Endodermal cell (in vitro differentiated cells): ENCODE measurements around the gene SYNE2. TPM values are rescaled to one million over a fixed set of nuclear protein-coding genes. Genes with fewer than 3 reads are reported as not detected.

Source experiments
- DNase-seq: peaks from one replicate; pipeline ENCODE4 v3.0.0-alpha.2; 2017
- H3K27ac ChIP-seq: 2 replicates; pipeline ENCODE4 v1.5.1; 2013; ENCODE audit warnings: mild to moderate bottlenecking, low read depth, low read length, moderate library complexity
- H3K27me3 ChIP-seq: 2 replicates; pipeline ENCODE4 v1.6.1; 2013; ENCODE audit warnings: mild to moderate bottlenecking, low read length, moderate library complexity; ENCODE audit not compliant: insufficient read depth, control insufficient read depth, poor library complexity, severe bottlenecking
- H3K36me3 ChIP-seq: 2 replicates; pipeline ENCODE4 v1.7.0; 2013; ENCODE audit warnings: mild to moderate bottlenecking, low read length, moderate library complexity; ENCODE audit not compliant: control insufficient read depth, insufficient read depth
- H3K4me1 ChIP-seq: one replicate; pipeline ENCODE4 v1.7.0; 2013; ENCODE audit warnings: low read length; ENCODE audit not compliant: control insufficient read depth, insufficient read depth
- H3K4me3 ChIP-seq: 2 replicates; pipeline ENCODE4 v1.5.1; 2013; ENCODE audit warnings: mild to moderate bottlenecking, low read length, moderate library complexity
- H3K9ac ChIP-seq: 2 replicates; pipeline ENCODE4 v1.6.1; 2013; ENCODE audit warnings: mild to moderate bottlenecking, low read length, moderate library complexity; ENCODE audit not compliant: poor library complexity, severe bottlenecking; ENCODE audit errors: extremely low read depth
- H3K9me3 ChIP-seq: 2 replicates; pipeline ENCODE4 v1.6.1; 2013; ENCODE audit warnings: mild to moderate bottlenecking, low read length, moderate library complexity; ENCODE audit not compliant: control insufficient read depth
- H3K27ac Mint-ChIP-seq: 2 replicates; pipeline ENCODE4 v1.8.0; 2020; ENCODE audit warnings: mixed read lengths
- H3K27me3 Mint-ChIP-seq: 2 replicates; pipeline ENCODE4 v1.8.0; 2021; ENCODE audit warnings: mild to moderate bottlenecking, mixed read lengths; ENCODE audit not compliant: insufficient read depth
- H3K36me3 Mint-ChIP-seq: 2 replicates; pipeline ENCODE4 v1.8.0; 2020; ENCODE audit warnings: low read depth, mixed read lengths
- H3K4me1 Mint-ChIP-seq: 2 replicates; pipeline ENCODE4 v1.8.0; 2020; ENCODE audit warnings: mixed read lengths
- H3K4me3 Mint-ChIP-seq: 2 replicates; pipeline ENCODE4 v1.8.0; 2020; ENCODE audit warnings: mild to moderate bottlenecking, moderate library complexity, mixed read lengths
- H3K9me3 Mint-ChIP-seq: 2 replicates; pipeline ENCODE4 v1.8.0; 2020; ENCODE audit warnings: mild to moderate bottlenecking, mixed read lengths
- WGBS, 2 experiments: methylation state at CpG; one replicate each; pipeline versions ENCODE4 v1.1.5 to v1.1.7; 2013; ENCODE audit warnings: missing lambda C conversion rate in 2 of 2, mixed read lengths in 1 of 2; ENCODE audit not compliant: insufficient coverage in 1 of 2, insufficient read length in 1 of 2; 5-methylcytosine and 5-hydroxymethylcytosine counted together
- total RNA-seq, 2 donors: library from RNA; stranded (reverse); fragmentation: NEBNext Ultra II Directional in 1 of 2; extraction: Animal tissue kit (Norgen Biotek cat#: 25700) in 1 of 2; gene quantifications; 2 replicates in 1 of 2; 3 replicates in 1 of 2; pipeline ENCODE4 v1.2.1, GENCODE V29; 2021
- TF ChIP-seq, protein P1 (sequence below): fragments of 200-600 bp; sonication (generic); conservative IDR thresholded peaks from 2 replicates; pipeline ENCODE4 v1.5.0; 2021; ENCODE audit warnings: antibody characterized with exemption, mild to moderate bottlenecking

SYNE2 gene
- total RNA-seq, 2 donors from 2014 or later: 65.8 to 70.0 TPM

DNA sequence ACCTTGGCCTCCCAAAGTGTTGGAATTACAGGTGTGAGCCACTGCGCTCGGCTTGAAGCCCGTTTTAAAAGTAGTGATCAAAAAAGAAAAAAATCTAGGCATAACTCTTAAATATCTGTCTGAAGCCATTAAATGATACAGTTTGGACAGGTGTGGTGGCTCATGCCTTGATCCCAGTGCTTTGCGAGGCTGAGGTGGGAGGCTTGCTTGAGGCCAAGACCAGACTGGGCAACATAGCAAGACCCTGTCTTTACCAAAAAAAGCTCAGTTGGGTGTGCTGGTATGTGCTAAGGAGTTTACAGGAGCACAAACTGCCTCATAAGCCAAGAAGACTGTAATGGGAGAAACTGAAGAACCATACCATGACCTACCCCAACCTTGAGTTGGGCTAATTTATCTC is 26.0 kb downstream of the SYNE2 start:
- 92 to 100% methylated on average over 3 to 4 of the region's 4 CpGs for WGBS, 2 experiments
- Mint-ChIP-seq H3K27me3 (no peaks in the 10 kb centered on the region), H3K4me1 (peaks cover 7% of the 10 kb centered on the region), H3K27ac (peak overlapping the region; percentile 44), H3K36me3 (peaks cover 2% of the 10 kb centered on the region), H3K9me3 (no peaks in the 10 kb centered on the region), H3K4me3 (no peak overlapping the region)
- Histone ChIP-seq H3K27ac (no peak overlapping the region), H3K4me1 (peaks cover 2% of the 10 kb centered on the region), H3K36me3 (no peaks in the 10 kb centered on the region), H3K27me3 (no peaks in the 10 kb centered on the region), H3K9me3 (no peaks in the 10 kb centered on the region), H3K9ac (no peak overlapping the region), H3K4me3 (no peak overlapping the region)
- TF ChIP-seq, protein P1, sequence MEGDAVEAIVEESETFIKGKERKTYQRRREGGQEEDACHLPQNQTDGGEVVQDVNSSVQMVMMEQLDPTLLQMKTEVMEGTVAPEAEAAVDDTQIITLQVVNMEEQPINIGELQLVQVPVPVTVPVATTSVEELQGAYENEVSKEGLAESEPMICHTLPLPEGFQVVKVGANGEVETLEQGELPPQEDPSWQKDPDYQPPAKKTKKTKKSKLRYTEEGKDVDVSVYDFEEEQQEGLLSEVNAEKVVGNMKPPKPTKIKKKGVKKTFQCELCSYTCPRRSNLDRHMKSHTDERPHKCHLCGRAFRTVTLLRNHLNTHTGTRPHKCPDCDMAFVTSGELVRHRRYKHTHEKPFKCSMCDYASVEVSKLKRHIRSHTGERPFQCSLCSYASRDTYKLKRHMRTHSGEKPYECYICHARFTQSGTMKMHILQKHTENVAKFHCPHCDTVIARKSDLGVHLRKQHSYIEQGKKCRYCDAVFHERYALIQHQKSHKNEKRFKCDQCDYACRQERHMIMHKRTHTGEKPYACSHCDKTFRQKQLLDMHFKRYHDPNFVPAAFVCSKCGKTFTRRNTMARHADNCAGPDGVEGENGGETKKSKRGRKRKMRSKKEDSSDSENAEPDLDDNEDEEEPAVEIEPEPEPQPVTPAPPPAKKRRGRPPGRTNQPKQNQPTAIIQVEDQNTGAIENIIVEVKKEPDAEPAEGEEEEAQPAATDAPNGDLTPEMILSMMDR: no peak
- DNase-seq: no peak

DNA sequence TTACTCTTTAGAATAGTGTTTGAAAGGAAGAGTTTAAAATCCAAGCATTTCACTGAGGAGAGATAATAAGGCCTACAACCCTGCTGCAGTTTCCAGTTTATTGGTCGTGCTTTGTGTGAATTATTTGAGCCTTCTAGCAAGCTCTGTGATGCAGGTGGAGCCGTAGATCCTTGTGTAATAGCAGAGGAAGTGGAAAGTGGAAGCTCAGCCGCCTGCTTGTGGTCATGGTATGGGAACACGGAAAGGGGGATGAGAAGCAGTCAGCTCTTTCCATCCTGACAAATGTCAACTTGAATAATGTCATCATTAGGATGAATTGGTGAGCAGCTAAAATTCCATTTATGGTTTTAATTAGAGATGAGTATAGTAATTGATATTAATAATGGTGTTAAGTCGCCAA is 29.1 kb downstream of the SYNE2 start:
- DNase-seq: no peak
- Histone ChIP-seq H3K4me1 (no peaks in the 10 kb centered on the region), H3K27me3 (no peaks in the 10 kb centered on the region), H3K4me3 (no peak overlapping the region), H3K9me3 (no peaks in the 10 kb centered on the region), H3K36me3 (no peaks in the 10 kb centered on the region), H3K9ac (no peak overlapping the region), H3K27ac (no peak overlapping the region)
- Mint-ChIP-seq H3K4me3 (no peak overlapping the region), H3K9me3 (no peaks in the 10 kb centered on the region), H3K4me1 (no peaks in the 10 kb centered on the region), H3K27me3 (no peaks in the 10 kb centered on the region), H3K36me3 (no peaks in the 10 kb centered on the region), H3K27ac (no peak overlapping the region)
- TF ChIP-seq, protein P1: no peak
- WGBS, 2 experiments: 70 to 72% methylated on average over 4 of the region's 5 CpGs

DNA sequence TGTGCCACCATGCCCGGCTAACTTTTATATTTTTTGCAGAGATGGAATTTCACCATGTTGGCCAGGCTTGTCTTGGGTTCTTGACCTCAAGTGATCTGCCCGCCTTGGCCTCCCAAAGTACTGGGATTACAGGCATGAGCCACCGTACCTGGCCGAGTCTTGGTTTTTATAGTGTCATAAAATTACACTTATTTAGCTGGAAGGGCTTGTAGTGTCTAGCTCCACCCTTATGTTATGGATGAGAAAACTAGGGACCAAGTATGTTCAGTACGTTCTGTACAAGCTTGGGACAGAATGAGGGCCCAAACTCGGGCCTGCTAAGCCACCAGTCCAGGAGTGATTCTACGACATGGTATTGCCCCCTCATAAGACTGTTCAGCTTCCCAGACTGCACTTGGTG is 35.1 kb downstream of the SYNE2 start:
- no peak for DNase-seq
- Mint-ChIP-seq H3K27me3 (no peaks in the 10 kb centered on the region), H3K4me3 (no peak overlapping the region), H3K27ac (no peak overlapping the region), H3K9me3 (no peaks in the 10 kb centered on the region), H3K4me1 (peaks cover 21% of the 10 kb centered on the region), H3K36me3 (no peaks in the 10 kb centered on the region)
- Histone ChIP-seq H3K9ac (no peak overlapping the region), H3K4me3 (no peak overlapping the region), H3K36me3 (no peaks in the 10 kb centered on the region), H3K27me3 (no peaks in the 10 kb centered on the region), H3K4me1 (no peaks in the 10 kb centered on the region), H3K27ac (no peak overlapping the region), H3K9me3 (no peaks in the 10 kb centered on the region)
- 94 to 95% methylated on average over 4 to 7 of the region's 7 CpGs for WGBS, 2 experiments
- TF ChIP-seq, protein P1: no peak
